Measurements from ENCODE around the gene RTKN.

DNA sequence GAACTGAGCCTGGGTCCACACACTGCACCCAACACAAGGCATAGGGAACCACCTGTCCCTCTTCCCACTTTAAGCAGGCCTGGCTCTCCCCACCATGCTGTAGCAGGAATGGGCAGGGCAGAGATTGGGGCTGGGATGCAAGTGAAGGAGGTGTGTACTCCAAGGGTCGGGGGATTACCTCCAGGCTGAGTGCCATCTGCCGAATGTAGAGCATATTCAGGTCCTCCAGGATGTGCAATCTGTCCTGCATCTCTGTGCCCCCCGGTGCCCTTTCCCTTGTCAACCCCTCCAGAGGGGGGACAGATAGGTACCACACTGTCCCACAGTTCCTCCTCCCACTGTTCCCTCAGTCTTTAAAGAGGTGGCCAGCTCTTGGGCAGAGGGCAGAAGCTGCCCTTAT lies 2.4 kb downstream of the RTKN start:
- TF ChIP-seq, protein P1, sequence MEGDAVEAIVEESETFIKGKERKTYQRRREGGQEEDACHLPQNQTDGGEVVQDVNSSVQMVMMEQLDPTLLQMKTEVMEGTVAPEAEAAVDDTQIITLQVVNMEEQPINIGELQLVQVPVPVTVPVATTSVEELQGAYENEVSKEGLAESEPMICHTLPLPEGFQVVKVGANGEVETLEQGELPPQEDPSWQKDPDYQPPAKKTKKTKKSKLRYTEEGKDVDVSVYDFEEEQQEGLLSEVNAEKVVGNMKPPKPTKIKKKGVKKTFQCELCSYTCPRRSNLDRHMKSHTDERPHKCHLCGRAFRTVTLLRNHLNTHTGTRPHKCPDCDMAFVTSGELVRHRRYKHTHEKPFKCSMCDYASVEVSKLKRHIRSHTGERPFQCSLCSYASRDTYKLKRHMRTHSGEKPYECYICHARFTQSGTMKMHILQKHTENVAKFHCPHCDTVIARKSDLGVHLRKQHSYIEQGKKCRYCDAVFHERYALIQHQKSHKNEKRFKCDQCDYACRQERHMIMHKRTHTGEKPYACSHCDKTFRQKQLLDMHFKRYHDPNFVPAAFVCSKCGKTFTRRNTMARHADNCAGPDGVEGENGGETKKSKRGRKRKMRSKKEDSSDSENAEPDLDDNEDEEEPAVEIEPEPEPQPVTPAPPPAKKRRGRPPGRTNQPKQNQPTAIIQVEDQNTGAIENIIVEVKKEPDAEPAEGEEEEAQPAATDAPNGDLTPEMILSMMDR (IDR thresholded peaks at IDR 0.05; ENCODE audit: insufficient read depth, low read length, poor library complexity, severe bottlenecking) = no peak
- TF ChIP-seq EZH2phosphoT487 (conservative IDR thresholded peaks at IDR 0.05; ENCODE audit: low read length) = no peak

All from SU-DHL-6 (cell line).